Brain microvascular endothelial cell (primary cell): ENCODE measurements around the gene KLF6.

Experiments used
- DNase-seq: peaks from one replicate; pipeline ENCODE4 v3.0.0-alpha.2; 2020
- H3K27ac ChIP-seq: fragments of 250-450 bp; sonication (Bioruptor Pico); 2 replicates; pipeline ENCODE4 v1.5.1; 2020; ENCODE audit warnings: mild to moderate bottlenecking, moderate library complexity
- H3K27me3 ChIP-seq: fragments of 250-450 bp; sonication (Bioruptor Pico); replicated peaks from 2 replicates; pipeline ENCODE4 v1.5.1; 2020; ENCODE audit warnings: mild to moderate bottlenecking
- H3K36me3 ChIP-seq: fragments of 250-450 bp; sonication (Bioruptor Pico); replicated peaks from 2 replicates; pipeline ENCODE4 v1.5.1; 2020; ENCODE audit warnings: mild to moderate bottlenecking
- H3K4me3 ChIP-seq: 2 replicates; pipeline ENCODE4 v1.5.1; 2011; ENCODE audit warnings: low read depth, mild to moderate bottlenecking, control low read depth, low read length, moderate library complexity
- CTCF ChIP-seq: IDR thresholded peaks from 2 replicates; pipeline ENCODE4 v1.5.1; 2011; ENCODE audit warnings: low read depth, mild to moderate bottlenecking, moderate library complexity, low read length, control low read depth, inconsistent platforms; ENCODE audit errors: missing control alignments
- in situ Hi-C: cut with HindIII; loops from 2 replicates; pipeline ENCODE4 v1.10.0; 2017; ENCODE audit warnings: low sequenced_read_pairs, low pct_ligation_motif_present

KLF6 gene

GRCh38 chr10:3762309-3762708 is 22.7 kb downstream of the KLF6 start:
- no peak overlapping the region for H3K4me3 ChIP-seq
- in situ Hi-C loops = loop anchor here (25.0 kb wide), 2 partner anchors 300 to 525 kb away; no protein-coding TSS in a partner anchor
- no peaks in the 10 kb centered on the region for H3K36me3 ChIP-seq
- TF ChIP-seq CTCF = no peak
- no peaks in the 10 kb centered on the region for H3K27me3 ChIP-seq
- no peak for DNase-seq
- H3K27ac ChIP-seq = no peak overlapping the region

GRCh38 chr10:3761904-3762303 is 23.1 kb downstream of the KLF6 start:
- no peak for TF ChIP-seq CTCF
- Histone ChIP-seq H3K27me3 (no peaks in the 10 kb centered on the region), H3K4me3 (no peak overlapping the region), H3K36me3 (no peaks in the 10 kb centered on the region), H3K27ac (no peak overlapping the region)
- no peak for DNase-seq
- in situ Hi-C loops = loop anchor here (25.0 kb wide), 2 partner anchors 300 to 525 kb away; no protein-coding TSS in a partner anchor

- H3K36me3 ChIP-seq = no peaks in the 10 kb centered on the region
- H3K27me3 ChIP-seq = no peaks in the 10 kb centered on the region
- H3K4me3 ChIP-seq = no peak overlapping the region
- no peak overlapping the region for H3K27ac ChIP-seq
- DNase-seq = no peak
- in situ Hi-C loops = loop anchor here (25.0 kb wide), 2 partner anchors 299 to 524 kb away; no protein-coding TSS in a partner anchor
- no peak for TF ChIP-seq CTCF
Measured at GRCh38 chr10:3761021-3761686, 23.9 kb downstream of the KLF6 start.

- Histone ChIP-seq H3K27me3 (no peaks in the 10 kb centered on the region), H3K27ac (no peak overlapping the region), H3K36me3 (no peaks in the 10 kb centered on the region), H3K4me3 (no peak overlapping the region)
- no peak for DNase-seq
- no peak for TF ChIP-seq CTCF
- in situ Hi-C loops = loop anchor here (25.0 kb wide), 2 partner anchors 298 to 523 kb away; no protein-coding TSS in a partner anchor
Measured at GRCh38 chr10:3760083-3760482, 24.9 kb downstream of the KLF6 start.

GRCh38 chr10:3759397-3759796 is 25.6 kb downstream of the KLF6 start:
- in situ Hi-C loops = loop anchor here (25.0 kb wide), 2 partner anchors 297 to 522 kb away; no protein-coding TSS in a partner anchor
- TF ChIP-seq CTCF = no peak
- Histone ChIP-seq H3K27ac (no peak overlapping the region), H3K27me3 (no peaks in the 10 kb centered on the region), H3K36me3 (no peaks in the 10 kb centered on the region), H3K4me3 (no peak overlapping the region)
- no peak for DNase-seq

DNA sequence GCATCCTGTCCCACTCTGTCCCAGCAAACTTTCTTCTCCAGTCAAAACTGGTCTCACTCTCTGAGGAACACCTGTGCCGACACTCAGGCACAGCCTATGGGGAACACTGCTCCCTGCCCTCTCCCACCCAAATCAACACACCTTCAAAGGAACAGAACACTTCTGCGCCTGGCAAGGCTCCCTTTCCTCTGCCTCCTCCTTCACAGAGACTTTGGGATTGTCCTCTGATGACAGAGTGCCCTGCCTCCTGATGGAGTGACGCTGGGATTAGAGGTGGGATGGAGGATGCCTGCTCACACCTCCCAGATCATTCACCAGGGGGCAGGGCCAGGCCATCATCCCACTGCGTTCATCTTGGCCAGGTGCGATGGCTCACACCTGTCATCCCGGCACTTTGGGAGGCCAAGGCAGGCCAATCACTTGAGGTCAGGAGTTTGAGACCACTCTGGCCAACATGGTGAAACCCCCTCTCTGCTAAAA is 26.5 kb downstream of the KLF6 start:
- no peak overlapping the region for H3K4me3 ChIP-seq
- no peak for DNase-seq

More for the DNA sequence above, 26.5 kb downstream of the KLF6 start:
- no peak overlapping the region for H3K27ac ChIP-seq
- in situ Hi-C loops = loop anchor here (25.0 kb wide), 2 partner anchors 296 to 521 kb away; no protein-coding TSS in a partner anchor
- no peak for TF ChIP-seq CTCF
- no peaks in the 10 kb centered on the region for H3K27me3 ChIP-seq
- H3K36me3 ChIP-seq = no peaks in the 10 kb centered on the region
